ENCODE results near the gene FXYD6. TPM values are rescaled to one million over a fixed set of nuclear protein-coding genes. Genes with fewer than 3 reads are reported as not detected.

The FXYD6 gene
- total and polyA plus RNA-seq, 4 donors = 4.7 to 22.5 (median 12.3) TPM

GRCh38 chr11:117905524-117905923 is 29.1 kb upstream of the FXYD6 start (continued):
- TF ChIP-seq CTCF (IDR thresholded peaks at IDR 0.05; ENCODE audit: low read depth, low read length, missing input control) = no peak

DNA sequence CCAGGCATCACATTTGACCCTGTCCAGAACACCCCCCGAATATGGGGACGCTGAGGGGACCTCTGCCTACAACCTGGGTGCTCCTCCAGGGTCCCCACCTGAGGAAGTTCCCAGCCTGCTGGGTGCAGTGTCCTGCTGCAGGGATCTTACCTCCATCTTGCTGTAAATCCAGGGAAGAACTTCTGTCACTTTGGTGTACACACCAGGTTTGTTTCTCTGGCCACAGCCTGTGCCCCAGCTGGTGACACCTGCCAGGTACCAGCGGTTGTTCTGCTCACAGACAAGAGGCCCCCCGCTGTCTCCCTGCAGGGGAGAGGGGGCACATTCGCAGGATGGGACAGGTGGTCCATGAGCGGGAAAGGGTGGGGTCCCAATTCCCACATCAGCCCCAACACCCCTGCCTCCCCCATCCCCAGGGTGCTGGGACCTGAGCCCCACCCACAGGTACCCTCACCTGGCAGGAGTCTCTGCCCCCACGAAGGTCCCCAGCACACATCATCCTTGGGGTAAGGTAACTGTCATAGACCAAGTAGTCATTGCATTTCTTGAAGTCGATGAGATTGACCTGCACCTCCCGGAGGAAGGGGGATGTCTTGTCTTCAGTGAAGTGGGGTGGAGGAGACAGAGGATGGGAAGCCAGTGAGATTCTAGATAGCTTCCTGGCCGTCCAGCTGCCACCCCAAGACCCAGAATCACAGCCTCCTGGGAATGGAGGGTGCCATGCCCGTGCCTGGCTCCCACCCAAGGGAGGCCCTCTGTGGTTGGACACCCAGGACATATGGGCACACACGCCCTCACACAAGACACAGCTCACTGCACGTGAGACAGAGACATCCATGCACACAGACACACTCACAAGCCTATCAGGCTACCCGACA is 27.3 kb upstream of the FXYD6 start:
- DNase-seq (ENCODE audit: low spot score) = no peak
- 86% methylated on average over 14 of the region's 14 CpGs for WGBS
- no peaks in the 10 kb centered on the region for H3K9me3 ChIP-seq (ENCODE audit: control insufficient read depth in 4 of 4, low read length in 3 of 4)
- no peaks in the 10 kb centered on the region for H3K4me1 ChIP-seq (ENCODE audit: control insufficient read depth in 4 of 4, insufficient read depth in 4 of 4, low read length in 3 of 4)
- no peaks in the 10 kb centered on the region for H3K36me3 ChIP-seq (ENCODE audit: control insufficient read depth in 4 of 4, insufficient read depth in 3 of 4, low read depth in 1 of 4, low read length in 3 of 4)
- H3K4me3 ChIP-seq (ENCODE audit: low read depth in 1 of 3, low read length in 3 of 3) = no peak overlapping the region
- TF ChIP-seq TAF1 (conservative IDR thresholded peaks at IDR 0.05) = no peak
- H3K9ac ChIP-seq (ENCODE audit: low read depth in 1 of 2, low read length in 2 of 2) = no peak overlapping the region
- no peak overlapping the region for H3K27ac ChIP-seq (ENCODE audit: low read depth in 1 of 2, low read length in 2 of 2)
- no peaks in the 10 kb centered on the region for H3K27me3 ChIP-seq (ENCODE audit: control insufficient read depth in 4 of 4, insufficient read depth in 4 of 4, low read length in 3 of 4)

- DNase-seq (ENCODE audit: low spot score) = no peak
- WGBS = 84% methylated on average over 13 of the region's 13 CpGs
- TF ChIP-seq ZBTB33 (IDR thresholded peaks at IDR 0.05) (no peak), HNF4A (conservative IDR thresholded peaks at IDR 0.05) (no peak), HNF4G (IDR thresholded peaks at IDR 0.05) (no peak), SP1 (IDR thresholded peaks at IDR 0.05) (no peak), FOXA1 (IDR thresholded peaks at IDR 0.05) (no peak), NR2F2 (IDR thresholded peaks at IDR 0.05) (no peak), JUND (IDR thresholded peaks at IDR 0.05) (no peak), FOXA2 (IDR thresholded peaks at IDR 0.05) (no peak), YY1 (IDR thresholded peaks at IDR 0.05) (no peak), ATF3 (IDR thresholded peaks at IDR 0.05) (no peak), TAF1 (conservative IDR thresholded peaks at IDR 0.05) (no peak), RXRA (IDR thresholded peaks at IDR 0.05) (no peak), CTCF (IDR thresholded peaks at IDR 0.05; ENCODE audit: low read depth, low read length, missing input control) (no peak), GABPA (IDR thresholded peaks at IDR 0.05 in 1 of 2, conservative IDR thresholded peaks at IDR 0.05 in 1 of 2) (no peak)
- TF ChIP-seq, protein P1, sequence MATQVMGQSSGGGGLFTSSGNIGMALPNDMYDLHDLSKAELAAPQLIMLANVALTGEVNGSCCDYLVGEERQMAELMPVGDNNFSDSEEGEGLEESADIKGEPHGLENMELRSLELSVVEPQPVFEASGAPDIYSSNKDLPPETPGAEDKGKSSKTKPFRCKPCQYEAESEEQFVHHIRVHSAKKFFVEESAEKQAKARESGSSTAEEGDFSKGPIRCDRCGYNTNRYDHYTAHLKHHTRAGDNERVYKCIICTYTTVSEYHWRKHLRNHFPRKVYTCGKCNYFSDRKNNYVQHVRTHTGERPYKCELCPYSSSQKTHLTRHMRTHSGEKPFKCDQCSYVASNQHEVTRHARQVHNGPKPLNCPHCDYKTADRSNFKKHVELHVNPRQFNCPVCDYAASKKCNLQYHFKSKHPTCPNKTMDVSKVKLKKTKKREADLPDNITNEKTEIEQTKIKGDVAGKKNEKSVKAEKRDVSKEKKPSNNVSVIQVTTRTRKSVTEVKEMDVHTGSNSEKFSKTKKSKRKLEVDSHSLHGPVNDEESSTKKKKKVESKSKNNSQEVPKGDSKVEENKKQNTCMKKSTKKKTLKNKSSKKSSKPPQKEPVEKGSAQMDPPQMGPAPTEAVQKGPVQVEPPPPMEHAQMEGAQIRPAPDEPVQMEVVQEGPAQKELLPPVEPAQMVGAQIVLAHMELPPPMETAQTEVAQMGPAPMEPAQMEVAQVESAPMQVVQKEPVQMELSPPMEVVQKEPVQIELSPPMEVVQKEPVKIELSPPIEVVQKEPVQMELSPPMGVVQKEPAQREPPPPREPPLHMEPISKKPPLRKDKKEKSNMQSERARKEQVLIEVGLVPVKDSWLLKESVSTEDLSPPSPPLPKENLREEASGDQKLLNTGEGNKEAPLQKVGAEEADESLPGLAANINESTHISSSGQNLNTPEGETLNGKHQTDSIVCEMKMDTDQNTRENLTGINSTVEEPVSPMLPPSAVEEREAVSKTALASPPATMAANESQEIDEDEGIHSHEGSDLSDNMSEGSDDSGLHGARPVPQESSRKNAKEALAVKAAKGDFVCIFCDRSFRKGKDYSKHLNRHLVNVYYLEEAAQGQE (IDR thresholded peaks at IDR 0.05) = no peak
- TF ChIP-seq, protein P2, sequence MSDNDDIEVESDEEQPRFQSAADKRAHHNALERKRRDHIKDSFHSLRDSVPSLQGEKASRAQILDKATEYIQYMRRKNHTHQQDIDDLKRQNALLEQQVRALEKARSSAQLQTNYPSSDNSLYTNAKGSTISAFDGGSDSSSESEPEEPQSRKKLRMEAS (IDR thresholded peaks at IDR 0.05) = no peak
These were observed 25.8 kb upstream of the FXYD6 start for GRCh38 chr11:117902001-117902845.

More at GRCh38 chr11:117902001-117902845, 25.8 kb upstream of the FXYD6 start:
- no peaks in the 10 kb centered on the region for H3K4me1 ChIP-seq (ENCODE audit: control insufficient read depth in 4 of 4, insufficient read depth in 4 of 4, low read length in 3 of 4)
- no peaks in the 10 kb centered on the region for H3K27me3 ChIP-seq (ENCODE audit: control insufficient read depth in 4 of 4, insufficient read depth in 4 of 4, low read length in 3 of 4)
- H3K27ac ChIP-seq (ENCODE audit: low read depth in 1 of 2, low read length in 2 of 2) = no peak overlapping the region
- H3K4me3 ChIP-seq (ENCODE audit: low read depth in 1 of 3, low read length in 3 of 3) = no peak overlapping the region
- H3K9ac ChIP-seq (ENCODE audit: low read depth in 1 of 2, low read length in 2 of 2) = no peak overlapping the region
- no peaks in the 10 kb centered on the region for H3K9me3 ChIP-seq (ENCODE audit: control insufficient read depth in 4 of 4, low read length in 3 of 4)
- no peaks in the 10 kb centered on the region for H3K36me3 ChIP-seq (ENCODE audit: control insufficient read depth in 4 of 4, insufficient read depth in 3 of 4, low read depth in 1 of 4, low read length in 3 of 4)
